ENCODE measurements around the gene GABRR3. TPM values are rescaled to one million over a fixed set of nuclear protein-coding genes. Genes with fewer than 3 reads are reported as not detected.

Gene GABRR3
- total and polyA plus RNA-seq, 2 experiments from 2014 or later, result not detected

- Histone ChIP-seq H3K27me3 (no peaks in the 10 kb centered on the region), H3K4me1 (ENCODE audit: low read depth) (peaks cover 3% of the 10 kb centered on the region), H3K9me3 (ENCODE audit: low read depth) (no peaks in the 10 kb centered on the region), H3K27ac (no peak overlapping the region), H3K4me3 (no peak overlapping the region), H3K36me3 (no peaks in the 10 kb centered on the region)
- no peak for DNase-seq (ENCODE audit: low read depth in 1 of 2, low spot score in 1 of 2)
- no peak for TF ChIP-seq CTCF (IDR thresholded peaks at IDR 0.05; ENCODE audit: low read depth, low read length)
Observed at GRCh38 chr3:97991293-97991682, 43.8 kb downstream of the GABRR3 start.

GRCh38 chr3:97990624-97991292, 44.4 kb downstream of the GABRR3 start:
- Histone ChIP-seq H3K27ac (no peak overlapping the region), H3K4me1 (ENCODE audit: low read depth) (peaks cover 3% of the 10 kb centered on the region), H3K9me3 (ENCODE audit: low read depth) (no peaks in the 10 kb centered on the region), H3K4me3 (no peak overlapping the region), H3K36me3 (no peaks in the 10 kb centered on the region), H3K27me3 (no peaks in the 10 kb centered on the region)
- DNase-seq (ENCODE audit: low read depth in 1 of 2, low spot score in 1 of 2), result no peak
- TF ChIP-seq CTCF (IDR thresholded peaks at IDR 0.05; ENCODE audit: low read depth, low read length), result no peak

- Histone ChIP-seq H3K27ac (no peak overlapping the region), H3K4me3 (no peak overlapping the region), H3K9me3 (ENCODE audit: low read depth) (no peaks in the 10 kb centered on the region), H3K36me3 (no peaks in the 10 kb centered on the region), H3K4me1 (ENCODE audit: low read depth) (peaks cover 3% of the 10 kb centered on the region), H3K27me3 (no peaks in the 10 kb centered on the region)
- no peak for DNase-seq (ENCODE audit: low read depth in 1 of 2, low spot score in 1 of 2)
- TF ChIP-seq CTCF (IDR thresholded peaks at IDR 0.05; ENCODE audit: low read depth, low read length), result no peak
Observed at GRCh38 chr3:97988784-97989568, 46.1 kb downstream of the GABRR3 start.

- H3K4me1 ChIP-seq (ENCODE audit: low read depth), result peaks cover 1% of the 10 kb centered on the region
- no peak overlapping the region for H3K27ac ChIP-seq
- TF ChIP-seq CTCF (IDR thresholded peaks at IDR 0.05; ENCODE audit: low read depth, low read length), result no peak
- no peaks in the 10 kb centered on the region for H3K36me3 ChIP-seq
- no peak overlapping the region for H3K4me3 ChIP-seq
- H3K9me3 ChIP-seq (ENCODE audit: low read depth), result no peaks in the 10 kb centered on the region
- no peaks in the 10 kb centered on the region for H3K27me3 ChIP-seq
- no peak for DNase-seq (ENCODE audit: low read depth in 1 of 2, low spot score in 1 of 2)
Observed at GRCh38 chr3:97987306-97987705, 47.8 kb downstream of the GABRR3 start.

GRCh38 chr3:97983933-97984491, 51.1 kb downstream of the GABRR3 start:
- Histone ChIP-seq H3K27me3 (no peaks in the 10 kb centered on the region), H3K4me1 (ENCODE audit: low read depth) (peaks cover under 1% of the 10 kb centered on the region), H3K9me3 (ENCODE audit: low read depth) (no peaks in the 10 kb centered on the region), H3K36me3 (no peaks in the 10 kb centered on the region), H3K4me3 (no peak overlapping the region), H3K27ac (no peak overlapping the region)
- TF ChIP-seq CTCF (IDR thresholded peaks at IDR 0.05; ENCODE audit: low read depth, low read length), result no peak
- DNase-seq (ENCODE audit: low read depth in 1 of 2, low spot score in 1 of 2), result no peak
